ENCODE data around the gene RESP18. TPM values are rescaled to one million over a fixed set of nuclear protein-coding genes. Genes with fewer than 3 reads are reported as not detected.
A peak's percentile ranks its signal among the peaks of the same experiment; 100 is the strongest.
"Not testable (repeated sequence)": the region's sequence is repeated elsewhere in the genome, so short reads cannot be mapped to it uniquely, and the experiment has no call there.

The RESP18 gene
- total RNA-seq, 4 donors from 2014 or later = not detected

- TF ChIP-seq EP300 (IDR thresholded peaks at IDR 0.05) (peak; percentile 95 to 98), CTCF (IDR thresholded peaks at IDR 0.05) (peak in 1 of 5 experiments; percentile 29), POLR2A (IDR thresholded peaks at IDR 0.05) (peak in 1 of 2 donors; percentile 63)
- H3K36me3 ChIP-seq = peaks cover 0 to 10% (median 5%) of the 10 kb centered on the region in 3 donors
- DNase-seq (ENCODE audit: low spot score in 2 of 2) = peak; percentile 73 to 76
- H3K9me3 ChIP-seq = no peaks in the 10 kb centered on the region
- H3K4me3 ChIP-seq = no peak overlapping the region
- no peaks in the 10 kb centered on the region for H3K27me3 ChIP-seq
- H3K4me1 ChIP-seq = peaks cover 0 to 74% (median 42%) of the 10 kb centered on the region in 4 donors
- WGBS, 2 donors = 19 to 24% methylated on average over 15 to 16 of the region's 16 CpGs
- peak overlapping the region; percentile 80 to 100 (median 100) for H3K27ac ChIP-seq
Measured at GRCh38 chr2:219289537-219290361, 42.8 kb downstream of the RESP18 start.

GRCh38 chr2:219289195-219289536, 43.4 kb downstream of the RESP18 start:
- peaks cover 0 to 15% (median 6%) of the 10 kb centered on the region in 3 donors for H3K36me3 ChIP-seq
- no peaks in the 10 kb centered on the region for H3K27me3 ChIP-seq
- peak overlapping the region; percentile 76 to 100 (median 100) for H3K27ac ChIP-seq
- 61 to 62% methylated on average over 5 to 6 of the region's 6 CpGs for WGBS, 2 donors
- no peaks in the 10 kb centered on the region for H3K9me3 ChIP-seq
- TF ChIP-seq EP300 (IDR thresholded peaks at IDR 0.05) (no peak), CTCF (IDR thresholded peaks at IDR 0.05) (no peak), POLR2A (IDR thresholded peaks at IDR 0.05) (no peak)
- no peak overlapping the region for H3K4me3 ChIP-seq
- peaks cover 0 to 74% (median 43%) of the 10 kb centered on the region in 4 donors for H3K4me1 ChIP-seq
- no peak for DNase-seq (ENCODE audit: low spot score in 2 of 2)

- H3K4me1 ChIP-seq = peaks cover 0 to 81% (median 44%) of the 10 kb centered on the region in 4 donors
- no peaks in the 10 kb centered on the region for H3K9me3 ChIP-seq
- DNase-seq (ENCODE audit: low spot score in 2 of 2) = no peak
- no peak for TF ChIP-seq CTCF (IDR thresholded peaks at IDR 0.05)
- TF ChIP-seq EP300 (IDR thresholded peaks at IDR 0.05) = no peak
- no peaks in the 10 kb centered on the region for H3K27me3 ChIP-seq
- peaks cover 0 to 30% (median 6%) of the 10 kb centered on the region in 3 donors for H3K36me3 ChIP-seq
- 73 to 81% methylated on average over 10 of the region's 10 CpGs for WGBS, 2 donors
- no peak overlapping the region for H3K4me3 ChIP-seq
- H3K27ac ChIP-seq = peak overlapping the region; percentile 76 to 100 (median 100)
Measured at GRCh38 chr2:219287580-219288265, 44.8 kb downstream of the RESP18 start.

GRCh38 chr2:219287116-219287440, 45.5 kb downstream of the RESP18 start:
- not testable (repeated sequence) for DNase-seq (ENCODE audit: low spot score in 2 of 2); H3K9me3 ChIP-seq; H3K27me3 ChIP-seq; H3K4me3 ChIP-seq
- 77 to 79% methylated on average over 6 of the region's 6 CpGs for WGBS, 2 donors
- Histone ChIP-seq H3K4me1 (peaks cover 0 to 86% (median 46%) of the 10 kb centered on the region in 4 donors), H3K27ac (peak overlapping the region; percentile 76 to 100 (median 100)), H3K36me3 (peaks cover 0 to 36% (median 6%) of the 10 kb centered on the region in 3 donors)

GRCh38 chr2:219286436-219287115, 46.0 kb downstream of the RESP18 start:
- Histone ChIP-seq H3K27ac (peak overlapping the region; percentile 76 to 100 (median 100)), H3K27me3 (no peaks in the 10 kb centered on the region), H3K36me3 (peaks cover 0 to 41% (median 6%) of the 10 kb centered on the region in 3 donors), H3K4me3 (no peak overlapping the region), H3K4me1 (peaks cover 0 to 91% (median 48%) of the 10 kb centered on the region in 4 donors), H3K9me3 (no peaks in the 10 kb centered on the region)
- DNase-seq (ENCODE audit: low spot score in 2 of 2) = no peak
- 46 to 62% methylated on average over 11 to 12 of the region's 12 CpGs for WGBS, 2 donors
- TF ChIP-seq POLR2A (IDR thresholded peaks at IDR 0.05) (peak in 1 of 2 donors; percentile 36), CTCF (IDR thresholded peaks at IDR 0.05) (peak in 1 of 5 experiments; percentile 11), EP300 (IDR thresholded peaks at IDR 0.05) (peak in 1 of 2 donors; percentile 91)

Data from tibial nerve (tissue), 4 donors.